Activated CD4-positive, alpha-beta T cell treated with anti-CD3 and anti-CD28 coated beads for 4 hours (primary cell): ENCODE results near the gene CLASP2.
"Not testable (repeated sequence)": the region's sequence is repeated elsewhere in the genome, so short reads cannot be mapped to it uniquely, and the experiment has no call there.

Experiments used
- DNase-seq, 2 donors: peaks; one replicate each; pipeline ENCODE4 v3.0.0-alpha.2; 2020

Gene CLASP2

DNA sequence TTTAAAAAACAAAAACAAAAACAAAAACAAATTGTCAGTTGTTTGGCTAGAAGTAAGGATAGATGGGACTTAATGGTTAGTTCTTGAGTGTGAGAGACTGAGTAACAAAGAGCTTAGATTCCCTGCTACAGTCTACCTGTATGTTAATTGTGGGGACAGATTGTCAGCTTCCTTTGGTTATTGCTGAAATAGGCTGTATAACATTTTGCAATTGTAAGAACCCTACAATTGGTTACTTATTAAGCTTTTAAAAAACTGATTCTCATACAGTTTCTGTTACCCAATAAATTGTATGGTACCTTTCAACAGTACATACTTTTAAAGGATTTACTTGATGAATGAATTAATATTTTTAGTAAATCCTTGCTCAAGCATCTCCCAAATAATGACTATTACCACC is 35.3 kb downstream of the CLASP2 start:
- DNase-seq, result no peak

- no peak for DNase-seq
Measured at GRCh38 chr3:33681667-33682066, 36.4 kb downstream of the CLASP2 start.

GRCh38 chr3:33678073-33678472 is 40.0 kb downstream of the CLASP2 start:
- DNase-seq, result no peak

GRCh38 chr3:33673436-33673835 is 44.6 kb downstream of the CLASP2 start:
- DNase-seq, result not testable (repeated sequence)

GRCh38 chr3:33668618-33669017 is 49.4 kb downstream of the CLASP2 start:
- DNase-seq, result no peak

DNA sequence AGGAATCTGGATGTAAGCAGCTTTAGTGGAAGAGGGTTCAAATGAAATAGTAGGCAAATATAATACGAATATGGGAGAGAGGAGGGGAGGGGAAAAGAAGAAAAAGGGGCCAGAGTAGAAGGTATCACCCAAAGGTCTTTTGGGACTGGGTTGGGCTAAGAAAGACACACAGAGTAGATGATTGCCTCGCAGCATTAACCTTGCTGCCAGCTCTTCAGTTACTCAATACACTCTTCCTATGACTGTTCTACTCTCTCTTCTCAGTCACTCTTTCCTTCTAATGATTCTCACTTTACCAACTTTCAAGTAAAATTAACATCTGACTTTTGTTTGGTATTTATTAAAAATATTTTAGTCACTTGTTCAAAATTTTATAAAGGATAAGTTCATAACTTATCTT is 52.8 kb downstream of the CLASP2 start:
- DNase-seq, result no peak

GRCh38 chr3:33664195-33664594 is 53.9 kb downstream of the CLASP2 start:
- no peak for DNase-seq

DNA sequence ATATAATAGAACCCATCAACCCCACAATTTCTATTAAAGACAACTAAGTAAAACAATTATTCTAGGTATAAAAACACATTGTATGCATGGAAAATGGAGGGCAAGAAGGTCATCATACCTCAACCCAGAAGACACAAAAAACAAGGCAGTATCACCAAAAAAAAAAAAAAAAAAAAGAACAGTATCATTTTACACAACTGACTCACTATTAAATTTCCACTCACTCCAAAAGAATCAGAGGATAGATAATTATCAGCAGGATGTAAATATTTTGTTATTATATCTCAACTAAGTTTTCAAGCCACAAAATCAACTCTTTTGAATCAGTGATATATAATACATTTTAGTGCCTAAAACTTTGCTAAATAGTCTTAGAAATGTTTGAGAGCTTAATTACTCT is 55.0 kb downstream of the CLASP2 start:
- no peak for DNase-seq

DNA sequence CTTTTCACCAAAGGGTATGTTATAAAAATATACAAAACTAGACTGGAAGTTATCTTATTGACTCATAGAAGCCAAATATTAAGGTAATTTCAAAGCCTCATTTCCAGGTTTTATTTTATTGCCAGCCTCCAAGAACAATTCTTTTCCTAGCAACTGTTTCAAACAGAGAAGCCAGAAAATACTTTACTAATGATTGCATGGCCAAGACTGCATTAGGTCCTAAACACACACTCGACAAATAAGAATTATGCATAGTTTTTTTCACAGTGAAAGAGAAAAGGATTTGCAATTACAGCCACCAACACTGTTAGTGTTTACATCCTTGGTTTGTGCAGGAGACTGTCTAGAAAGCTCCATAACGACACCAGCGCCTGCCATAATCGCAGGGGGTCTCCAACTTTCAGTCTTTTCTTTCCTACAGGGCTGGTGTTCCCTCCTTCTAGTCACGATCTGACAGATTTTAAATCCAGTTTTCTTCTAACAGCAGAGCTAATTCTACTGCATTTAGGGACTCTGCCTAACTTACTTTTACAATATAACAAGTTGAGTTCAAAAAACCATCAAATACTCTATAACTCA is 58.1 kb downstream of the CLASP2 start:
- DNase-seq, result no peak

DNA sequence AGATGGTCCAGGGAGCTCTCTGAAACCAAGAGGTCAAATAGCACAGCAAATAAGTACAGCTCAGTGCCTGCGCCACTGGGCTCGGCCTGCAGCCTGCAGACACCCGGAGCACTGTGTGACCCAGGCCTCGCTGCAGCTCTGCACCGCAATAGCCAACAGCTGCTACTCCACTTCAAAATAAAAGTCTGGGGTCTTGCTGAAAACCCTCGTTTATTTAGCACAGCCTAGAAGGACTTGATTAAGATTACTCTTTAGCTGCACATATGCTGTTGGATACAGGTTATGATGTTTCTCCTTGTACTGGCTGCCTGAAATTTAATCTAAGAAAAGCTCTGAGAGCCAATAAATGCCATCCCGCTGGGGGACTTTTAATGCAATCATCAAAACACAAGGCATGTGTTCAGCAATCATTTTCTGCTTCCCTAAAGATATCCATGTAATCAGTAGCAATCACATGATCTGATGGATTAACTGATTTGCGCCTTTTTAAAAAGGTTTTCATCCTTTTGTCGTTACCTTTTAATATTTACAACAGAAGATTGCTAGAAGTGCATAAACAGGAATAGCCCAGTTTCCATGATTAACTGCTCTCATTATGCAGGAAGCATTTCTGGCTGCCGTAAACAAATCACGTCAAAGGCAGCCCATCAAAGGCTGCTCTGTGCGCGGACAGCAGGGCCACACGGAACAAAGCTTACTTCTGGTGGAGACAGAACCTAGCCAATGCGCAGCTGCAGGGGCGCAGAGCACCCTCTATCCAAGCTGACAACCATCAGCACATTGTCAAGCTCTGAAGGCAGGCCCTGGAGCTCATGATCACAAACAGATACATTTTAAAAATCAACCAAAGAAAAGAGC is 58.8 kb downstream of the CLASP2 start:
- no peak for DNase-seq

DNA sequence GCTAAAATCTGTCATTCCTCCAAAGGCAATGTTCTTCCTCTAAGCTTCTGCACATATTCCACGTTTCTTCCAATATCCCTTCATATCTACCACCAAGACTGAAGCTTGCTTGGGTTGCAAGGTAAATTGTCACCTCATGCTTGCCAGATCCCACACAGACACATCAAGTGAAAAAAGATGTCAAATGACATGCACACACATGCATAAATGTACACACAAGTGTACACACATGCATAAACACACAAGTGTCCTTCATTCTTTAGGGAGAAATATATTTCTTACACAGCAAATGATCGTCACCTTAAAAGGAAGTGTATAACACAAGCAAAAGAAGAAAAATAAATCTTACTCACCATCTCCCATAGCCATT is 59.4 kb downstream of the CLASP2 start:
- no peak for DNase-seq

- no peak for DNase-seq
Measured at GRCh38 chr3:33658039-33658438, 60.0 kb downstream of the CLASP2 start.

DNA sequence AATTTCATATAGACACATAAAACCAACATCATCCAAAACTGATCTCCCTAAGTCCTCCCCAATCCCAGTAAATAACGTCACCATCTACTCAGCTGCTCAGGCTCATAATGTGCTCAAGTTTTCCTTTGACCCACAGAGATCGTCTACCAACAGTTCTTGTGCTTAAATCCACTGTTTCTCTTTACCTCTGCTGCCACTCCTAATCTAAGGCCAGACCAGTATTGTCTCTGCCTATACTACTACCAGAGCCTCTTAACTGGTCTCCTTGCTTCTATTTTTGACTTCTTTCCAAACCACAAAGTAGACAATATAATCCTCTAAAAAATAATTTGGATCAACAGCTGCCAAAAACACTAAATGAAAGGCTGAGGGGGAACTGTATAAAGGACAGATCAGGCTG is 65.3 kb downstream of the CLASP2 start:
- no peak for DNase-seq

DNA sequence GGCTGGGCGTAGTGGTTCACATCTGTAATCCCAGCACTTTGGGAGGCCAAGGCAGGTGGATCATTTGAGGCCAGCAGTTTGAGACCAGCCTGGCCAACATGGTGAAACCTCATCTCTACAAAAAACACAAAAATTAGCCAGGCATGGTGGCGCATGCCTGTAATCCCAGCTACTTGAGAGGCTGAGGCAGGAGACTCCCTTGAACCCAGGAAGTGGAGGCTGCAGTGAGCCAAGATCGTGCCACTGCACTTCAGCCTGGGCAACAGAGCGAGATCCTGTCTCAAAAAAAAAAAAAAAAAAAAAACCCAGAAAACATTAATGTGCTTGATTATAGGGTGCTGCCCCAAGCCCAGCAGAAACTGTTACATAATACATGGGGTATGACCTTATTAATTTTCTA is 67.0 kb downstream of the CLASP2 start:
- not testable (repeated sequence) for DNase-seq

GRCh38 chr3:33650495-33650894 is 67.6 kb downstream of the CLASP2 start:
- DNase-seq, result no peak

- DNase-seq, result no peak
Measured at GRCh38 chr3:33648793-33649192, 69.3 kb downstream of the CLASP2 start.

GRCh38 chr3:33646406-33646805 is 71.6 kb downstream of the CLASP2 start:
- no peak for DNase-seq

GRCh38 chr3:33645060-33645647 is 72.9 kb downstream of the CLASP2 start:
- peak; percentile 7 to 20 for DNase-seq

- DNase-seq, result no peak
Measured at GRCh38 chr3:33644582-33644981, 73.5 kb downstream of the CLASP2 start.

DNA sequence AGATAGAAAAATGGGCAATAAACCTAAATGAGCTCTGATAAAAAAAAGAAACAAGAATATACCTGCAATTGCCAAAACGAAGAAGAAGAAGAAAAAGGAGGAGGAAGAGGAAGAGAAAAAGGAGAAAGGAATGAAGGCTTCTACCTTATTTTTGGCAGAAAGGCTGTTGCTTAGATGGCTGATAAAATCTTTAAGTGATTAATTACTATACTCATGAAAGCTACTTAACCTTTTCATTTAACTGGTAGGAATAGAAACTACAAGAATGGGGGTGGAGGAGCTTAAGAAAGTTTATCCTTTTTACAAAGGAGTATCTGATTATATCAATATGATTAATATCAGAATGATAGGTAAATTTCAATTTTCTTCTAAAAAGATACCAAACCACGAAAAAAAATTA is 75.2 kb downstream of the CLASP2 start:
- DNase-seq, result no peak

GRCh38 chr3:33639889-33640288 is 78.2 kb downstream of the CLASP2 start:
- no peak for DNase-seq

- DNase-seq, result no peak
Measured at GRCh38 chr3:33637482-33637881, 80.6 kb downstream of the CLASP2 start.

- peak in 1 of 2 donors; percentile 1 for DNase-seq
Measured at GRCh38 chr3:33636125-33636850, 81.8 kb downstream of the CLASP2 start.

DNA sequence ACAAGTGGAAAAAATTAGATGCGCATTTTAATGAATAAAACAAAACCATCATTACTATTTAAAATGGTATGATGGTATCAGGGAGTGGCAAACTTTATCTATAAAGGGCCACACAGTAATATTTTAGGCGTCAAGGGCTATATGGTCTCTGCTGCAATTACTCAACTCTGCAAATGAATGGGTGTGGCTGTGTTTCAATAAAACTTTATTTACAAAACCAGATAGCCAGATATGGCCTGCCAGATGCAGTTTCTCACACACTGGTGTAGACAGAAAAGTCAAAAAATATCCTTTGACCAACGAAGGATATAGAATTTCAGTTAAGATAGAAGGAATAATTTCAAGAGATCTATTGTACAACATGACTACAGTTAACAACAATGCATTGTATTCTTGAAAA is 83.8 kb downstream of the CLASP2 start:
- DNase-seq, result no peak
